Measurements from ENCODE around the gene SLC39A7. TPM values are rescaled to one million over a fixed set of nuclear protein-coding genes. Genes with fewer than 3 reads are reported as not detected.

SLC39A7 gene
- total and polyA plus RNA-seq, 8 donors = 9.3 to 119 (median 61.2) TPM

DNA sequence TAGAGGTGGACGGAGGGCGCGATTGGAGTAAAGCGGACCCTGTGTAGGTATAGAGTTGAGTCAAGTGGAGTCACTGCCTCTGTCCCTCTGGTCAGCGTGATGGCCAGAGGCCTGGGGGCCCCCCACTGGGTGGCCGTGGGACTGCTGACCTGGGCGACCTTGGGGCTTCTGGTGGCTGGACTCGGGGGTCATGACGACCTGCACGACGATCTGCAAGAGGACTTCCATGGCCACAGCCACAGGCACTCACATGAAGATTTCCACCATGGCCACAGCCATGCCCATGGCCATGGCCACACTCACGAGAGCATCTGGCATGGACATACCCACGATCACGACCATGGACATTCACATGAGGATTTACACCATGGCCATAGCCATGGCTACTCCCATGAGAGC is 479 bp downstream of the SLC39A7 start:
- peaks cover 58 to 78% (median 75%) of the 10 kb centered on the region in 4 donors for H3K4me1 ChIP-seq
- no peaks in the 10 kb centered on the region for H3K9me3 ChIP-seq
- no peak for DNase-seq
- no peaks in the 10 kb centered on the region for H3K27me3 ChIP-seq
- H3K36me3 ChIP-seq = peaks cover 28 to 43% (median 38%) of the 10 kb centered on the region in 4 donors
- 1 to 6% (median 1%) methylated on average over 7 to 14 of the region's 14 CpGs for WGBS, 5 donors
- TF ChIP-seq POLR2A (IDR thresholded peaks at IDR 0.05) (no peak), POLR2AphosphoS5 (IDR thresholded peaks at IDR 0.05) (no peak), EP300 (IDR thresholded peaks at IDR 0.05) (no peak), CTCF (IDR thresholded peaks at IDR 0.05) (no peak)
- peak overlapping the region; percentile 94 to 98 (median 97) for H3K27ac ChIP-seq
- peak overlapping the region; percentile 77 to 94 (median 86) for H3K4me3 ChIP-seq
- intact Hi-C loops (cut with DNase I; ENCODE audit: low total_unique reads) = no loop called here

DNA sequence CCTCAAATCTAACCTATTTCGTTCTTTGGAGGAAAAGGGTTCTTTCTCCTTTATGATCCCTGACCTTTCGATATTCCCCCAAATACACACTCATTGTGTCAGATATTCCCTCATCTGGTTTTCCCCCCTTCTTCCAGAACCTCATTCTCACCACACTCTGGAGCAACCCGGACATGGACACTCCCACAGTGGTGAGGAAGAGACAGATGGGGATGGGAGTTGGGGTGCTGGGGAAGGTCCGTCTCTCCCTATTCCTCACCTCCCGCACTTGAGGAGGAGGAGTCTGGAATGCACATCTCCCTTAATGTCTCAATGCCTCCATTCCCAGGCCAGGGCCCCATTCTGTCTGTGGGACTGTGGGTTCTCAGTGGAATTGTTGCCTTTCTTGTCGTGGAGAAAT is 1.3 kb downstream of the SLC39A7 start:
- no peak for DNase-seq
- intact Hi-C loops (cut with DNase I; ENCODE audit: low total_unique reads) = no loop called here
- Histone ChIP-seq H3K36me3 (peaks cover 22 to 36% (median 30%) of the 10 kb centered on the region in 4 donors), H3K27me3 (no peaks in the 10 kb centered on the region), H3K4me1 (peaks cover 60 to 80% (median 77%) of the 10 kb centered on the region in 4 donors), H3K27ac (peak overlapping the region in 4 of 5 donors; percentile 95 to 98 (median 98)), H3K9me3 (no peaks in the 10 kb centered on the region), H3K4me3 (peak overlapping the region; percentile 77 to 94 (median 86))
- TF ChIP-seq POLR2A (IDR thresholded peaks at IDR 0.05) (no peak), POLR2AphosphoS5 (IDR thresholded peaks at IDR 0.05) (no peak), CTCF (IDR thresholded peaks at IDR 0.05) (no peak), EP300 (IDR thresholded peaks at IDR 0.05) (no peak)
- 46 to 73% (median 51%) methylated on average over 6 of the region's 6 CpGs for WGBS, 5 donors

DNA sequence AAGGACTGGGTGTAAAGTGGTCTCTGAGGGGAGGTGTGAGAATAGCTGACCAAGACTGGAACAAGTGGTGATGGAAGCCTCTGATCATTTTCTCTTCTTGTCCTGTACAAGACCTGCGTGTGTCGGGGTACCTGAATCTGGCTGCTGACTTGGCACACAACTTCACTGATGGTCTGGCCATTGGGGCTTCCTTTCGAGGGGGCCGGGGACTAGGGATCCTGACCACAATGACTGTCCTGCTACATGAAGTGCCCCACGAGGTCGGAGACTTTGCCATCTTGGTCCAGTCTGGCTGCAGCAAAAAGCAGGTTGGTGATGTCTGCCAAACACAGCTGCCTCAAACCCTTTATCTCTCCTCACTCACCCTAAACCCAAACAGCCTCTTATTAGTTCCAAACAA is 2.1 kb downstream of the SLC39A7 start:
- Histone ChIP-seq H3K4me1 (peaks cover 57 to 80% (median 77%) of the 10 kb centered on the region in 4 donors), H3K9me3 (no peaks in the 10 kb centered on the region), H3K27me3 (no peaks in the 10 kb centered on the region), H3K4me3 (peak overlapping the region in 2 of 4 donors; percentile 91 to 94), H3K27ac (no peak overlapping the region), H3K36me3 (peaks cover 17 to 27% (median 23%) of the 10 kb centered on the region in 4 donors)
- no peak for TF ChIP-seq CTCF (IDR thresholded peaks at IDR 0.05)
- no peak for TF ChIP-seq EP300 (IDR thresholded peaks at IDR 0.05)
- TF ChIP-seq POLR2A (IDR thresholded peaks at IDR 0.05) = no peak
- TF ChIP-seq POLR2AphosphoS5 (IDR thresholded peaks at IDR 0.05) = no peak
- intact Hi-C loops (cut with DNase I; ENCODE audit: low total_unique reads) = no loop called here
- WGBS, 5 donors = 60 to 86% (median 72%) methylated on average over 5 to 6 of the region's 6 CpGs
- peak in 1 of 2 donors; percentile 1 for DNase-seq

DNA sequence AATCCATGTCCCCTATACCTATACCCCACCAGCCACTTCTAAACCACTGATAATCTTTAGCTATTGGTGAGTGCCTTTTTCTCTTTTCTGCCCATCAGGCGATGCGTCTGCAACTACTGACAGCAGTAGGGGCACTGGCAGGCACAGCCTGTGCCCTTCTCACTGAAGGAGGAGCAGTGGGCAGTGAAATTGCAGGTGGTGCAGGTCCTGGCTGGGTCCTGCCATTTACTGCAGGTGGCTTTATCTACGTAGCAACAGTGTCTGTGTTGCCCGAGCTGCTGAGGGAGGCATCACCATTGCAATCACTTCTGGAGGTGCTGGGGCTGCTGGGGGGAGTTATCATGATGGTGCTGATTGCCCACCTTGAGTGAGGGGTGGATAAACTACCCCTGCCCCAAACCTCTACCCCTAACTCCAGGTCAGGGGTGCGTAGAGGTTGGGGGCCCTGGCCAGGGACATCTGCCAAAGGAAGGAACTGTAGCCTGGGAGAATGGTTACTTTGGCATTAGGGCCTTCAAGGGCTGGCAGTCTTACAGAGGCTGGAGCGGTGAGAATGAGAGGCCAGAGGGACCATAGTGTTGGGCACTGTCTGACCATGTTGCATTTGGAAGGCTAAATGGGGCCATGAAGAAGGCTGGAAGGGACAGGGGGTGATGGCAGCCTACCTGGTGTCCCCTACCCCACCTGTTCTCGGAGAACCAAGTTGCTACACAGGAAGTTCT is 2.9 kb downstream of the SLC39A7 start:
- intact Hi-C loops (cut with DNase I; ENCODE audit: low total_unique reads) = no loop called here
- Histone ChIP-seq H3K4me1 (peaks cover 50 to 72% (median 69%) of the 10 kb centered on the region in 4 donors), H3K27ac (peak overlapping the region in 2 of 5 donors; percentile 81), H3K36me3 (peaks cover 17 to 24% (median 22%) of the 10 kb centered on the region in 4 donors), H3K27me3 (no peaks in the 10 kb centered on the region), H3K9me3 (no peaks in the 10 kb centered on the region), H3K4me3 (peak overlapping the region in 1 of 4 donors; percentile 74)
- 56 to 84% (median 67%) methylated on average over 7 of the region's 7 CpGs for WGBS, 5 donors
- DNase-seq = peak in 1 of 2 donors; percentile 4
- no peak for TF ChIP-seq EP300 (IDR thresholded peaks at IDR 0.05)
- no peak for TF ChIP-seq CTCF (IDR thresholded peaks at IDR 0.05)
- no peak for TF ChIP-seq POLR2AphosphoS5 (IDR thresholded peaks at IDR 0.05)
- TF ChIP-seq POLR2A (IDR thresholded peaks at IDR 0.05) = no peak

Data from stomach (tissue), 9 donors.